ENCODE measurements around the gene C6orf52.

The C6orf52 gene

DNA sequence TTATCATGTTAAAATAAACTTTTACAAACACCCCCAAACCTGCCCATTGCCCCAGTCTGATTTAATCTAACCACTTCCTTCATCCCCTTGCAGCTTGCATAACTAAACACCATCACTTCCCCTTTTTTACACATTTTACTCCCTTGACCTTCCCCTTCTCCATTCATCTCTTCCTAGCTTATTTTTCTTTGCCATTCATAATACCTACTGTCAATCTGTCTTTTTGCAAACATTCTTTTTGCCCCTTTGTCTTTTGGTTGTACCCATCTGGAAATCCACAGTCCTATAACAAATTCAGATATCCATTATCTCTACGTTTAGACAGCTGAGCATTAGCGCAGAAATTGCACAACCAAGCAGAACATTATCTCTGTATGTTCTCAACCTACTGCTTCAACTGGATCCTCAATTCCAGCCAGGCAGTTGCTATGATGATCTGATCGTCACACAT is 51.2 kb downstream of the C6orf52 start:
- DNase-seq: no peak

DNA sequence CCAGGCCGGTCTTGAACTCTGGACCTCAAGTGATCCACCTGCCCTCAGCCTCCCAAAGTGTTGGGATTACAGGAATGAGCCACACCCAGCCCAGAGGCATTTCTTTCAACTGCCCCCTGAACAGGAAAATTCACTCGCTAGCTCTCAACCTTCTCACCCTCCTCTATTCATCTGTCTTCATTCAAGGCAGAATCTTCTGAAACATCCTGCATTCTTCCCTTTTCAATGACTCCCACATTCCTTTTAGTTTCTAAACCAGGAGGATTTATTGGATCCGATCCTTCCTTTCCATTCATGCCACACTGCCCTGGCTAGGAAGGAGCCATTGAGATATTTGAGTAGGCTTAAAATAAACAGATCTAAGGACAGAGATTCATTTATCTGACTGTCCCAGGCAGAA is 52.9 kb downstream of the C6orf52 start:
- no peak for DNase-seq

DNA sequence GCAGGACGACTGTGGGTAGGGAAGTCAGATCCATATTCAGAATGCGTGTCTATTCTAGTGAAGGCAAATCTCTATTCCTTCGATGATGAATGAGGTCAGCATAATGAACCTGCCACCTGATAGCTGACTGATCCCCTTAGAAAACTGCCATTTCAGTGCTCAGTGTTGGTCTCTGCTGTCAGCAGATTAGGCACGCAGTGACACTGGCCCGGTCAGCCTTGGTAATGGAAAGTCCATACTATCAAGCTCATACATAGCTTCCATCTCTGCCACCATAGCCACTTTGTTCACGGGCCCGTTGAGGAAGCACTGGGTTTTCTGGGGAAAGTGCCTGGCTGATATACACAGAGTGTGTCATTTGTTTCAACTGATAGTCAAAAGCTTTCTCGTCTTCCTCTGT is 54.0 kb downstream of the C6orf52 start:
- no peak for DNase-seq

DNA sequence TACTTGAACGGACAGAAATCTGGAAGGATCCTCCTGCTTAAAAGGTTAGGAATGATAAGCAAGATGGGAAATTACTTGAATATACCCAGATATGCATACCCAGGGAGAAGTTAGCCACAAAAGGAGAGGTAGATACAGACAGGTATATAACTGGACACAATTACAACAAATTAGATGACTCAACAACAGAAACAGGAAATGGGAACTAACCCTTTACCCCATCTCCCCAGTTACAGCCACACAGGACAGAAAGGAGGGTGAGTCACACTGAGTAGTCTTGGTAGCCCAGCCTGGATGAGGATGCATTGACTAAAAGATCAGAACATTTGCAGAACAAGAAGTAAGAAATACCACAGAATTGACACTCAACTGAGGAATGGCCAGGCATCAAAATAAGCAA is 61.2 kb downstream of the C6orf52 start:
- no peak for DNase-seq

DNA sequence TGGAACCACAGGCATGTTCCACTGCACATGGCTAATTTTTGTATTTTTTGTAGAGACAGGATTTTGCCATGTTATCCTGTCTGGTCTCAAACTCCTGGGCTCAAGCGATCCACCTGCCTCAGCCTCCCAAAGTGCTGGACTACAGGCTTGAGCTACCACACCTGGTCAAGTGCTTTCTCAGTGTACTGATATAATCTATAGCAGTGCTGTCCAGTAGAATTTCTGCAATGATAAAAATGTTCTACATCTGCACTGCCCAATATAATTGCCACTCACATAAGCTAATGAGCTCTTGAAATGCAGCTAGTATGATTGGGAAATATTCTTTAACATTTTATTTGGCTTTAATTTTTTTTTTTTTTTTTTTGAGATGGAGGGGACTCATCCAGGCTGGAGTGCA is 64.2 kb downstream of the C6orf52 start:
- no peak for DNase-seq

DNA sequence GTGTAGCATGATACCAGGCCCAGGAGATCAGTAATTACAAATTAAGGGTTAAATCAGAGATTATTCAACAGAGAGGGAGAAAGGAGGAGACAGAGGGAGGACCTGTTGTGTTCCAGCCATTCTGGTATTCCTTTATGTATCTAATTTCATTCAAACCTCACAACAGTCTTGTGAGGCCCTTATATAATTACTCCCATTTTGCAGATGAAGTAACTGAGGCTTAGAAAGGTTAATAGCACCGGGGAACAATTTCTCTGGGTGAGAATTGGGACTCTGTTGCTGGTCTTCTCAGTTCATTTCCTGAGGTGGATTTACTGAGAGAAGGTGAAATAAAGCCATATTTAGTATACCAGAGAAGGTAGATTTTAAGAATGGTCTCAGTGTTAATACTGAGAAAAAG is 66.6 kb downstream of the C6orf52 start:
- DNase-seq: no peak

DNA sequence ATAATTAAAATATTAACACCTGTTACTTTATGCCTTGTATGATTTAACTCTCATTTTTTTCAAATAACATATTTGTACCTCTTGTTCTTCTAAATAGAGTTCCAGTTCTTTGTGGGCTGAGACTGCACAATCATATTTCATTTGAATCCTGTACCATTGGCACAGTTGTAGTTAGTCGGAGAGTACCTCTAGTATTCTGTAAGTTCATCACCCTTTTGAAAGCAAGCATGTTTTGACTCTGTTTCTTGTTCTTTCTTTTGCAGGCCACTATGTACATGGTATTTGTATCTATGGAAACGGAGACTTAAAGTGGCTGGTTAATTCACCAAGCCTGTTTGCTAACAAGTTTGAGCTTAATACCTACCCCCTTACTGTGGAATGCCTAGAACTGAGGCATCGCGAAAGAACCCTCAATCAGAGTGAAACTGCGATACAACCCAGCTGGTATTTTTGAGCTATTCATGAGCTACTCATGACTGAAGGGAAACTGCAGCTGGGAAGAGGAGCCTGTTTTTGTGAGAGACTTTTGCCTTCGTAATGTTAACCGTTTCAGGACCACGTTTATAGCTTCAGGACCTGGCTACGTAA is 68.2 kb downstream of the C6orf52 start:
- no peak for DNase-seq

DNA sequence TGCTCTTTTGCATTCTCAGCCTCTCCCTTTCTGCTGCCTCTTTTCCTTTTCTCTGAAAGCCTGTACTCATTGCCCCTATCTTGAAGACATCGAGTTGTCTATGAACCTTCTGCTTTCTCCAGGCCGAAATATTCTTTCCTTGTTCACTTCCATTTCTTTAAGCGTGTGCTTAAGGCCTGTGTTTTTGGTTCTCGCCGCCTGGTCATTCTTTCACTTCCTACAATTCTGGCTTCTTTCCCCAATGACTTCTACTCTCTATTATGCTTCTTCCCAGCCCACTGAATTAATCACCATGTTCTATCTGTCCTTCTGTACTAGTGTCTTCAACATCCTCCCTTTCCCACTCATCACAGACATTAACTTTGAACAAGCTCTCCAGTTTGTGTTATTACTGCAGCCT is 69.6 kb downstream of the C6orf52 start:
- DNase-seq: no peak

DNA sequence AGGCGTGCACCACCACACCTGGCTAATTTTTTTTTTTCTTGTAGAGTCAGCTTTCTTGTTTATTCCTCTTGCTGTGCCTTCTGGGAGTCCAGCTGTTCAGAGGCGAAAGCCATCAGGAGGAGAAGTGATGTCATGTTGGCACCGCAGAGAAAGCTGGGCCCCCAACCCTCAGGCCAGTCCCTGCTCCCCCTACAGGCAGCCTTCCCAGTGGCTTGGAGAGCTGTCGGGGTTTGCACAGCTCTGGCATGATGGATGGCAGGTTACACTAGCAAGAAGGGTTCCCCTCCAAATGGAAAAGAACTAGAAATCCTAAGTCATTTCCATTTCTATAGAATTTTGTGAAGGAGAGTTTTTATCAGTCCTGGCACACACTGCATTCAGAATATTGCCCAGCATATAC is 72.6 kb downstream of the C6orf52 start:
- no peak for DNase-seq

Measured in DMS153 (cell line).